Fibroblast of skin of left quadriceps (primary cell): ENCODE data around the gene NRCAM.

ENCODE experiments used
- DNase-seq, 2 experiments: peaks; one replicate each; pipeline ENCODE4 v3.0.0-alpha.2; 2013; ENCODE audit warnings: low read depth in 2 of 2

NRCAM gene

DNA sequence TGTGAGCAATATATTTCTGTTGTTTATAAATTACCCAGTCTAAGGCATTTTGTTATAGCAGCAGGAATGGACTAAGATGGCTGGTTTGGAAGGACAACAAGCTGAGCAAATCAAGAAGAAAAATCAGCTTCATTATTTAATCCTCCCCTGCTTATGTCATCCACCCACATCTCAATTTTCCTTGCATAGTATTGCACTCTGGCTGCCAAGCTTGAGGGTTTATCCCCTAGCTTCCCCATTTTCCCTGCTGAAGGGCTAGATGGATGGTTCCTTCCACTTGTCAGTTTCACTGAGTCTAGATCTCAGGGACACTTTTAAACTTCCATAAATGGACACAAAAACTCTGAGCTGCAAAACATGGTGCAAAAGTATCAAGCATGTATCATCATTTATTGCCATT is 250.9 kb downstream of the NRCAM start:
- no peak for DNase-seq

- no peak for DNase-seq
Observed at GRCh38 chr7:108204281-108204796, 251.9 kb downstream of the NRCAM start.

- DNase-seq = no peak
Observed at GRCh38 chr7:108203537-108203936, 252.7 kb downstream of the NRCAM start.

- no peak for DNase-seq
Observed at GRCh38 chr7:108202743-108203142, 253.5 kb downstream of the NRCAM start.

DNA sequence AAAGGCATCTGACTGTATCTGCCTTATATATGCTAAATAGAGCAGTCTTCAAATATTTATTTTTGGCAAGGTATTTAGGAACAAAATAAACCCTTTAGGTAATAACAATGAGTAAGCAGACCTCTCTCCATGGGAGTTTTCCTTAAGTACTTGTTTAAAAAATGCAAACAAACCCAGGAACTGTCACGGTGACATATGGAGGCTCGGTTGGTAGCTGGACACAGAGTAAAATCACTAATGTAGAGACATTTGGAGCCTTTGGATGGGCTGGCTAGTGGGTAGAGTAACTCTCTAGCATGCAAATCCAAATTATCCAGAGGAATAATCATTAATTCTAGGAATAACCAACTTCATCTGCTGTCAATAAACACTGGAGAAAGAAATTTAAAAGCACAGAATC is 254.5 kb downstream of the NRCAM start:
- no peak for DNase-seq

DNA sequence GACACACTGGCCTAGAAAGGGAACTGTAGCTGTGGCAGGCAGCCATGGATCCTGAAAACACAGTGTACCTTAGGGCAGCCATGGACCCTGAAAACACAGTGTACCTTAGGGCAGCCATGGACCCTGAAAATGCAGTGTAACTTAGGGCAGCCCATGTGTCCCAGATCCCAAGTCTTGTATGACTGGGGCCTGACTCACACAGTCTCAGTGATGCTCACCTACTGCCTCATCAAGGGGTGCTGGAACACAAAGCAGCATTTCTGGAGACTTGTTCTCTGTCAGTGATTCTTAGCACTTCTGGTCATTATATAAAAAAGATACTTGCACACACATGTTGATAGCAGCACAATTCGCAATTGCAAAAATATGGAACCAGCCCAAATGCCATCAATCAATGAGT is 255.9 kb downstream of the NRCAM start:
- no peak for DNase-seq

DNA sequence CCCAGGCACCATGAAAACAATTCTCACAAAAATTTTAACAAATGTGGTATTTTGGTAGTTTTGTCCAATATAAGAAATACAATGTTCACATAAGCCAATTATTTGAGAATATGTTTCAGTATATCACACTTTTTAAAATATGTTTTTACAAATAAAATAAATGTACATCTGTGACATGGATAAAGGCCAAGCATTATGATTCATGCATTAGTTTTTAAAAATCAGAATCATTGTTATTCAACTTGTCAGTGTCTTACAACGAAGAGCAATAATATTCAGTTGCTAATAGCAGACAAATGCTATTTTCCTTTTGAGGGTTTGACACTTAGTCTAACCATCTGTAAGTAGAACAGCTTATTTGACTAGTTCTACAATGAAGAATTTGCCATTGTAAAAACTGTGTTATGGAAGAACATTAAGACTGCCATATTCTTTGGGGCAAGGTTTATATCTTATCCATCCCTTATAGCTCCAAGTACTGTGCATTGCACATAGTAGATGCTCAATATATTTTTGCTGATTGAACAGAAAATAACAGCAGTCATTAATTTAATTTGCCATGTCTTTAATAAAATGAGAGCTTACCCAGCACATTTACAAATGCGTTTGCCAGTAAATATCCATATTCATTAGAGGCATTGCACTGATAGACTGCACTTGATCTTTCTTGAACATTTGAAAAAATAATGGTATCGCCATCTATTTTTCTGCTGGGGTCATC is 258.7 kb downstream of the NRCAM start:
- no peak for DNase-seq

GRCh38 chr7:108196004-108196403 is 260.2 kb downstream of the NRCAM start:
- DNase-seq = no peak

DNA sequence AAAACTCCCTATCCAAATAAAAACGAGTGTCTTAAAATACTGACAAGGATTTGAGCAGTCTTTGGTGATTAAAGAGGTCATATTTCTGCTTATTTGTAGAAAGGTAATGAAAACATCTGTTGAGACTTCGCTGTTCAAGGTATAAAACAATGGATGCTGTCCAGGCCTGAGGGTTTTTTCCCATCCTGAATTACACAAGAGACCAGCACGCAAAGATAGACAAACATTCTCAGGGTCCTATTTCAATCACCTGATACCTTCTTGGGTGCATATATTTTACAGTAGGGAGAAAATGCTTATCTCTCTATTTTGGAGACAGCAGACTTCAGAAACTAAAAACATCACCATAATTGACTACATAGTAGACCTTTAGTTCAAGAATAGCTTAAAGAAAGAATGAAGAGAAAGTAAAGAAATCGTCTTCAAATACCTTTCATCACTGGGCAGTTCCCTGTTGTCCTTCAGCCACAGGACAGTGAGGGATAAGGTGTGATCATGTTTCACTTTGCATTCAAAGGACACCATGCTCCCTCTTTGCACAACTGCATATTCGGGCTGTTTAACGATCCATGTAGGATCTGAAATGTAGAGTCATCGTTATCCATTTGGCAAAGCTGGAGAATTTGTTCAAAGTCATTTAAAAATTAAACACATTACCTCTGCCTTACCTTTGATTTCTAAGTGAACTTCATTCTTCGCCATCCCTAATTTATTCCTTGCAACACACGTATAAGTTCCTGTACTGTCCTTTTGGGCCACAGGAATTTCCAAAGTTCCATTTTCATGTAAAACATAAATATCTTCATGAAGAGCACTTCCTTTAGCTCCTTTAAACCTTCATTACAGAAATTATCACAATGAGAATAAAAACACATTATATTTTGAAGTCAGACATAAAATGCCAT is 262.4 kb downstream of the NRCAM start:
- DNase-seq = no peak

DNA sequence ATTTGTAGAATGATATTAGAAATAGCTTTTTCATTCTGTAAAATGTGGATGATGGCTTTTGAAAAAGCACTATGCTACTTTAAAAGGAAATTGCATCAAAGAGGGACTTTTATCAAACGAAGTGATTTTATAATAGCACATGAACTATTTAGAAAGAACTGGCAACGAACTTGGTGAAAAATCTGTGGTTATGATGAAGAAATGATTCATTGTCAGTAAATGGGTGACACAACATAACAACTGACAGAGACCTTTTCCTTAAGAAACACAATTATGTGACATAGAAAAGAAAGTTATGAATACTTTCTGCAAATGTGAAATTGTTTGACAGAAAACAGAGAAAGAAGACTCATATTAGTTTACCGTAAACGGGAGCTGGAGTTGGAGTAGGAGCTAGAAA is 265.3 kb downstream of the NRCAM start:
- DNase-seq = no peak

DNA sequence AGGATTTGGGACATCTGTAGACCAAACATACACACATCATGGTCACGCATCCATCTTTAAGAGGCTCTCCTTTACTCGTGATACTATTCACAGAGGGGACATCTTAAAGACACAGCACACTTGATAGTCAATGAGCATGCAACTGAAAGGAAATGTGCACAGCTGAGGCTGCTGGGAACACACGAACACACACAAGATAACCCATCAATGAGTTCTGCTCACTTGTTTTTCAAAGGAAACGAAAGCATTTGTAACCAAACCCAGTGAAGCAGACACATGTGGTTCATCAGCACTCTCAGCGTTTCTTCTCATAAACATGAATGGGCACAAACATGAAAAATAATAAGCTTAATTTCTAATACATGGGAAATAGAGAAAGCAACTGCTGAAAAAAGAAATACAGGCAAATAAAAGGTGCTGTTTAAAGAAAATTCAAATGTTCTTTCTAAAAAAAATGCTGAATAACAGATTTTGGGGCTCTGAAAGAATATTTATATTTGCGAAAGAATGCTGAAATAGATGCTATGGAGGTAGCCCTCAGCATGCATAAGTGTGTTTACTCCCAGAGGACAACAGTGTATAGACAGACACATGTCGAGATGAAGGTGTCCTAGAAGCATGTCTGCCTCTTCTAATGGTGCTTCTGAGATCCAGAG is 266.4 kb downstream of the NRCAM start:
- DNase-seq = no peak

DNA sequence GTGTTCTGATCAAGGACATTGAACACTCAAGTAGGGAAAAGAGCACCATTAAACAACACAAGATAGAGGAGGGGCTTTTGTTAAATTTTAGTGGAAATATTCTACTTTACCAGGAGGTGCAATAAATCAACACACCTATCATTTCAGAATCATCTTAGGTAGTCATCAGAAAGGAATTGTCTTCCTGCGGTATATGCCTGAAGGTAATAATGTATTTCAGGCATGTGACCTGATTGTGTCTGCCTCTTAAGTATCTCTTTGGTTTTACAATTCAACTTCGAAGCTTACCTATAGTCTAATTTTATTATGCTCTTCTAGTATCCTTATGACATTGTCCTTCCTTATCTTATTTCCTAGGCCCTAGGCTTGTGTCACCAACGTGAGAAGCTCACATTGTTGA is 267.5 kb downstream of the NRCAM start:
- DNase-seq = no peak

- DNase-seq = peak; percentile 38 to 42
Observed at GRCh38 chr7:108181073-108181985, 274.9 kb downstream of the NRCAM start.

GRCh38 chr7:108178398-108178797 is 277.8 kb downstream of the NRCAM start:
- no peak for DNase-seq

GRCh38 chr7:108171164-108171563 is 285.1 kb downstream of the NRCAM start:
- DNase-seq = no peak

- DNase-seq = no peak
Observed at GRCh38 chr7:108170251-108170650, 286.0 kb downstream of the NRCAM start.

GRCh38 chr7:108167460-108167859 is 288.8 kb downstream of the NRCAM start:
- DNase-seq = no peak

- no peak for DNase-seq
Observed at GRCh38 chr7:108166687-108167086, 289.5 kb downstream of the NRCAM start.

DNA sequence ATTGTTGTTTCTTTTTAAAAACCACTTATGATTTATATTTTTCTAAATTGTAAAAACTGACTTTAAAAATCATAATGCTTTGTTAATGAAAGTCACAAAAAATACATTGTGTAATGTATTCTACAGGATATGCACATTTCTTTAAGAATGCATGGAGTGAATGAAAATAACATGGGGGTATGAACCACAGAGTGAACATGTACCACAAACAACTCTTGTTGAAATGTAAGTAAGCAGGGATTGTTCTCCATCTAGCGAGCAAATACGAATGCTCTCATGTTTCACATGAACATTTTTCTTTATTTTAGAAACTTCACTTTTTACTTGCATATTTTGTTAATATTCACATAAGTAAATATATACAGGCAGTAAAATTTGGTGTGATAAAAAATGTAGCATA is 290.5 kb downstream of the NRCAM start:
- DNase-seq = peak in 1 of 2 experiments; percentile 2

DNA sequence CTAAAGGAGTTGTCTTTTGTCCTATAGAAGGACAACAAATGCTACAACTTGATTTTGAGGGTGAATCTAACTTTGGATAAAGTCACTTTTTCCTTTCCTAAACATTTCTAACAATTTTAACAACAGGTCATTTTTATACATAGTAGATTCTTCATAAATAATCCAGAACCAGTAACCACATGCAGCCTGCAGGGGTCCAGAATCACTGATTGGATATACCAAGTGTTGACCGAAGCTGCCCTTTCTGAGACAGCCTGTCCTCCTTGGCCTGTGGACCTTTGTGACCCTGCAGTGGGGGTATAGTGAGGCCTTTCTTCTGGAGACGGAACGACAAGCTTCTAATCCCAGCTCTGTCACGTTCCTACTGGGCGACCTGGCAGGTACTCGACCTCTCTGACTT is 291.3 kb downstream of the NRCAM start:
- no peak for DNase-seq

DNA sequence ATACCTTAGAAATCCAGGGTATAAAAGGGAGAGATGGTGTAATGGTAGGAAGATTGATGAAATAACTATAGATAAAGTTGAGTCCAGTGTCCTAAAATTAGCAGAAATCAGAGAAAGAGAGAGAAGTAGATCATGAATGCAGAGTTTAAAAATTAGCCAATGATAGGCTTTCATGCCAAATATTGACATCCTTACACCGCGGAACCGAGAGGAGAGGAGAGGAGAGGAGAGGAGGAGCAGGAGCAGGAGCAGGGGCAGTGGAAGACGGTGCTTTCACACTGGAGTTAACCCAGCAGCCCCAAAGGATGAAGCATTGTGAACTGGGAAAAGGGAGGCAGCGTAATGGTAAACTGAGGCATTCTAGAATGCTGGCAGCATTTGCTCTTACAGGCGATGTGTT is 291.9 kb downstream of the NRCAM start:
- DNase-seq = no peak
